ENCODE data around the gene GPSM3. TPM values are rescaled to one million over a fixed set of nuclear protein-coding genes. Genes with fewer than 3 reads are reported as not detected.

The GPSM3 gene
- total and polyA plus RNA-seq, 2 donors (not counting 1 experiment from before 2014, with no cell fraction given): 2.3 to 7.0 TPM

- H3K4me1 ChIP-seq (ENCODE audit: control insufficient read depth, extremely low read depth, insufficient read depth, low read length): peaks cover 18% of the 10 kb centered on the region
- peak overlapping the region; percentile 86 to 99 (median 90) for H3K4me3 ChIP-seq (replicated peaks in 1 of 4; ENCODE audit: control extremely low read depth in 1 of 4, insufficient read depth in 1 of 4, low read depth in 3 of 4, low read length in 4 of 4)
- no peaks in the 10 kb centered on the region for H4K20me1 ChIP-seq (ENCODE audit: control insufficient read depth, extremely low read depth, insufficient read depth, low read length)
- no peaks in the 10 kb centered on the region for H3K9me3 ChIP-seq (ENCODE audit: control insufficient read depth, insufficient read depth, low read depth, low read length)
- H3K9ac ChIP-seq (ENCODE audit: insufficient read depth, low read length): peak overlapping the region; percentile 91
- H3K4me2 ChIP-seq (ENCODE audit: extremely low read depth, insufficient read depth, low read length): peak overlapping the region; percentile 95
- no peaks in the 10 kb centered on the region for H3K27me3 ChIP-seq (ENCODE audit: control insufficient read depth, insufficient read depth, low read length)
- H3K27ac ChIP-seq (ENCODE audit: insufficient read depth, low read length): peak overlapping the region; percentile 83
- peaks cover 10% of the 10 kb centered on the region for H3K36me3 ChIP-seq (ENCODE audit: control insufficient read depth, insufficient read depth, low read length)
- DNase-seq (ENCODE audit: low read depth in 2 of 2): no peak
- H3K79me2 ChIP-seq (ENCODE audit: control insufficient read depth, insufficient read depth, low read length): peaks cover 39% of the 10 kb centered on the region
- no peak for TF ChIP-seq CTCF (conservative IDR thresholded peaks at IDR 0.05 in 1 of 2, IDR thresholded peaks at IDR 0.05 in 1 of 2; ENCODE audit: low read depth in 1 of 2, low read length in 2 of 2)
- TF ChIP-seq EZH2 (IDR thresholded peaks at IDR 0.05; ENCODE audit: low read length, missing control alignments): no peak
- no peak overlapping the region for H2AFZ ChIP-seq (ENCODE audit: low read length)
Observed at GRCh38 chr6:32175322-32175710, 17.1 kb downstream of the GPSM3 start.

- TF ChIP-seq CTCF (conservative IDR thresholded peaks at IDR 0.05 in 1 of 2, IDR thresholded peaks at IDR 0.05 in 1 of 2; ENCODE audit: low read depth in 1 of 2, low read length in 2 of 2) (no peak), EZH2 (IDR thresholded peaks at IDR 0.05; ENCODE audit: low read length, missing control alignments) (no peak)
- Histone ChIP-seq H3K9me3 (ENCODE audit: control insufficient read depth, insufficient read depth, low read depth, low read length) (no peaks in the 10 kb centered on the region), H3K4me1 (ENCODE audit: control insufficient read depth, extremely low read depth, insufficient read depth, low read length) (peaks cover 18% of the 10 kb centered on the region), H2AFZ (ENCODE audit: low read length) (no peak overlapping the region), H3K79me2 (ENCODE audit: control insufficient read depth, insufficient read depth, low read length) (peaks cover 39% of the 10 kb centered on the region), H3K4me3 (replicated peaks in 1 of 4; ENCODE audit: control extremely low read depth in 1 of 4, insufficient read depth in 1 of 4, low read depth in 3 of 4, low read length in 4 of 4) (peak overlapping the region in 2 of 4 experiments; percentile 93 to 99), H3K36me3 (ENCODE audit: control insufficient read depth, insufficient read depth, low read length) (peaks cover 15% of the 10 kb centered on the region), H3K9ac (ENCODE audit: insufficient read depth, low read length) (no peak overlapping the region), H3K4me2 (ENCODE audit: extremely low read depth, insufficient read depth, low read length) (peak overlapping the region; percentile 95), H3K27ac (ENCODE audit: insufficient read depth, low read length) (no peak overlapping the region), H3K27me3 (ENCODE audit: control insufficient read depth, insufficient read depth, low read length) (no peaks in the 10 kb centered on the region), H4K20me1 (ENCODE audit: control insufficient read depth, extremely low read depth, insufficient read depth, low read length) (no peaks in the 10 kb centered on the region)
- no peak for DNase-seq (ENCODE audit: low read depth in 2 of 2)
Observed at GRCh38 chr6:32174416-32174815, 18.0 kb downstream of the GPSM3 start.

GRCh38 chr6:32173051-32173727 is 19.3 kb downstream of the GPSM3 start:
- Histone ChIP-seq H3K9me3 (ENCODE audit: control insufficient read depth, insufficient read depth, low read depth, low read length) (no peaks in the 10 kb centered on the region), H3K9ac (ENCODE audit: insufficient read depth, low read length) (no peak overlapping the region), H3K4me2 (ENCODE audit: extremely low read depth, insufficient read depth, low read length) (no peak overlapping the region), H3K4me3 (replicated peaks in 1 of 4; ENCODE audit: control extremely low read depth in 1 of 4, insufficient read depth in 1 of 4, low read depth in 3 of 4, low read length in 4 of 4) (no peak overlapping the region), H2AFZ (ENCODE audit: low read length) (no peak overlapping the region), H3K79me2 (ENCODE audit: control insufficient read depth, insufficient read depth, low read length) (peaks cover 31% of the 10 kb centered on the region), H3K4me1 (ENCODE audit: control insufficient read depth, extremely low read depth, insufficient read depth, low read length) (peaks cover 16% of the 10 kb centered on the region), H3K27ac (ENCODE audit: insufficient read depth, low read length) (no peak overlapping the region), H3K27me3 (ENCODE audit: control insufficient read depth, insufficient read depth, low read length) (no peaks in the 10 kb centered on the region), H4K20me1 (ENCODE audit: control insufficient read depth, extremely low read depth, insufficient read depth, low read length) (no peaks in the 10 kb centered on the region), H3K36me3 (ENCODE audit: control insufficient read depth, insufficient read depth, low read length) (peaks cover 20% of the 10 kb centered on the region)
- DNase-seq (ENCODE audit: low read depth in 2 of 2): no peak
- TF ChIP-seq EZH2 (IDR thresholded peaks at IDR 0.05; ENCODE audit: low read length, missing control alignments) (no peak), CTCF (conservative IDR thresholded peaks at IDR 0.05 in 1 of 2, IDR thresholded peaks at IDR 0.05 in 1 of 2; ENCODE audit: low read depth in 1 of 2, low read length in 2 of 2) (no peak)
